Hepatic stellate cell (primary cell): ENCODE results near the gene RBFOX2.

Experiments used
- DNase-seq: peaks from one replicate; pipeline ENCODE4 v3.0.0; 2011; ENCODE audit warnings: low spot score

The RBFOX2 gene

DNA sequence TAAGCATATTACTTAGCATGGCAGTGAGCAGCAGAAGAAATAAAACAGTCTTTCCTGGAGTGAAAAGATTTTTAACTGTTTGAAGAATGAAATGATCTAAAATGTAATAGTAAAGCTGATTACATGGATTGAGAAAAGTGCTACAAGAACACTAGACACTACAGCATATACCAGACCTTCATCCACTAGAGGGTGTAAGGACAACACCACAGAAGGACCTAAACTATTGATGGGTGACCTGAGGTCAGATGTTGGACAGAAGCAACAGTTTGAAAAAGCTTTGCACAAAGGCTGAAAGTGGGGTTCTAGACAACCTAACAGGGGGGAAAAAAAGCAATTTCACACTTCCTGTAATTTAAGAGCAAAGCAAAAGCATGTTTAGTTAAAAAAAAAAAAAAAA is 97.7 kb downstream of the RBFOX2 start:
- DNase-seq, result peak; percentile 45

DNA sequence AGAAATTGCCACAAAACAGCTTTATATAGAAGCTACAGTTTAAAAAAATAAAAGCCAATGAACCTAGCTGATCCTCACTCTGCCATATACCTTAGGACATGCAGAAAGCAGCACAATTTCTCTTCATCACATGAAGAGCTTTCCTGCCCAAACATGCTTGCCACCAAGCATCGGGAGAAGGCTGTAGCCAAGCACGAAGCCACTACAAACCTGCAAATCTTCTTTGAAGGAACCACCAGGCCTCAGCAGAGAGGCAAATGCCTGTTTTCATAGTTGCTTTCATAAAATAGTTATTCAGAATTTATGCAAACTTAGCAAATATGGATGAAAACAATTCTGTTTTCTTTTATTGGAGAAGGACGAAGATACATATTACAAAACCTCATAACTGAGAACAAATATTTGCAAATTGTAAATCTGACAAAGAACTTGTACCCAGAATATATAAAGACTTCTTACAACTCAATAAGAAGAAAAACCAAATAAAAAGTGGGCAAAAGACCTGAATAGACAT is 100.3 kb downstream of the RBFOX2 start:
- no peak for DNase-seq

DNA sequence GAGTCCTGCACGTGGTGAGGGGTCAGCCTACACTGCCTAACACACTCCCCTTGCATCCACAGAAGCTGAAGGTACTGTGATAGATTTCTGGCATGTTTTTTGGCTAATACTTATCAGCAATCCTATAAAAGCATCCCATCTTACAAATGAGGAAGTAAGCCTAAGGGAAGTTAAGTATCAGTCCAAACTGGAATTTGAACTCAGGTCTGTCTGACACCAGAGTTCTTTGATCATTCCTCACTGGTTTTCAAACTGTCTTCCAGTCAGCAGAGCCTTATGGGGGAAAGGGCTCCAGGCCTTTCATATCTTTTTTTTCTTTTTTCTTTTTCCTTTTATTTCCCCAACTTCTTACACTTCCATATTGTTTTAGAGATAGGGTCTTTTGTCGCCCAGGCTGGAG is 105.6 kb downstream of the RBFOX2 start:
- no peak for DNase-seq

DNA sequence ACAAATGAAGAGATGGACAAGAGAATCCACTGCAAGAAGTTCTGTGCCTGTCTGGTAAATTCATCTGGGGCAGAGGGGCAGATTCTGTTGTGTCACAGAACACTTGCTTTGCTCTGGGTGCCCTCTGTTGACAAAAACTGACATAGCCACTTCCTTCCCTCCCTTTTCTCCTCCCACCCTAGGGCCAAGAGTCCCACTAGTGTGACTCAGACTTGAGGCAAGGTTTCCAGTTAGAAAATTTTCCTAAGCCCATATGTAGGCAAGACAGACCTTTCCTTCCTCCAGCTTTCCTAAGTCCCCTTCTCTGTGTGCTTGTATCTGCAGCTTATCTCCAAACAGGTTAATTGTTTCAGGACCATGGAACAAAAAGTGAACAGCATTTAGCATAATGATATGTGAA is 106.8 kb downstream of the RBFOX2 start:
- DNase-seq, result peak; percentile 60

DNA sequence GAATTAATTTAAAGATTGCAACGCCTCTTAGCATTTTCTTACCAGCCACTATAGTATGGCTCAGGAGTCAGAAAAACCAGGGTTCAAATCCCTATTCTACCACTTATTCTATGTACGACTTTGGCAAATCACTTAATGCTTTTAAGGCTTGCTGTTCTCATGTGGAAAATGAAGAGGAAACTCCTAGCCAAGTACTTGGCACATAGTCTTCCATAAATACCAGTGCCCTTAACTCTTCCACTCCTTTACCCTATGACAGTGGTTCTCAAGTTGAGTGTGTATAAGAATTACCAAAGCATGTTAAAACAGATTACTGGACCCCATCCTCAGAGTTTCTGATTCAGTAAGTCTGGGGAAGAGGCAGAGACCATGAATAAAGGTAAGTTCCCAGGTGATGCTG is 107.6 kb downstream of the RBFOX2 start:
- DNase-seq, result no peak

DNA sequence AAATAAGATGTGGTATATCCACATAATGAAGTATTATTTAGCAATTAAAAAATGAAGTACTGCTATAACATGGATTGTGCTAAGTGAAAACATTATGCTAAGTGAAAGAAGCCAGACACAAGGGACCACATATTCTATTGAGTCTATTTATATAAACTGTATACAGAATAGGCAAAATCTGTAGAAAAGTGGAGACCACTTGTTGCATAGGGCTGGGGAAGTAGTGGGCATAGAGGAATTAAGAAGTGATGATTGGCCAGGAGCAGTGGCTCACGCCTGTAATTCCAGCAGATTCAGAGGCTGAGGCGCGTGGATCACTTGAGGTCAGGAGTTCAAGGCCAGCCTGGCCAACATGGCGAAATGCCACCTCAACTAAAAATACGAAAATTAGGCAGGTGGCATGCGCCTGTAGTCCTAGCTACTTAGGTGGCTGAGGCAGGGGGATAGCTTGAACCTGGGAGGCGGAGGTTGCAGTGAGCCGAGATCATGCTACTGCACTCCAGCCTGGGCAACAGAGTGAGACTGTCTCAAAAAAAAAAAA is 109.6 kb downstream of the RBFOX2 start:
- no peak for DNase-seq

DNA sequence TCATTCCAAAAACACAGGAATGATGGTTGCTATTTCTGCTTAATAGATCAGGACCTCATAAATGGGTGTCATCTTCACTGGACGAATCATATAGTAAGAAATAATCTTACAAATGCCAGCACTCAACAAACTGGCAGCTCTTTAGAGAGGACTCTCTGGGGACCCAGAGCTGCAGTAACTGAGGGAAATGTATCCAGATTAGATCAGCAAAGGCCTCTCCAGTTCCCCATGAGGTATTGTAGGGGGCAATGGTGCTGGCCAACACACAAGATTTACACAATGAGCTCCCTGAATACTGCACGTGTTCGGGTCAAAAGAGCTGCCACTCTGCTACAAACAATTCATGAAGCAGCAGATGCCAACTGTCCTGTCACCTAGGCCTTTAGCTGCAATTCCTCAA is 110.2 kb downstream of the RBFOX2 start:
- no peak for DNase-seq

DNA sequence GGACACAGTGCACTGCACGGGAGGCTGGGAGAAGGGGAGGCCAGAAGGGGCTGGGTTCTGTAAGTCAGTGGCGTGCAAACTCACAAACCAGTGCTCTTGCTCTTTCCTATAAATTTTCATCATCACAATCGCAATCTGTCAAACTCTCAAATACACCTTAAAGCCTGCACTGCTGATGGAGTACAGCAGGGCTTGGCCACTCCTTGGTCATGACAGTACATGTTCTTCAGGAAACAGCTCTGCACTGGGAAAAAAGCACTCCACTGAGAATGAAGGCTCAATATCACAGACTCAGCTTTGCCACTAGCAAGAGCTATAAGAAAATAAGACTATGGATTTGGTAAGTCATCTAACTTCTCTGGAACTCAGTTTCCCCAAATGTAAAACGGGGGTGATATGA is 111.0 kb downstream of the RBFOX2 start:
- no peak for DNase-seq

DNA sequence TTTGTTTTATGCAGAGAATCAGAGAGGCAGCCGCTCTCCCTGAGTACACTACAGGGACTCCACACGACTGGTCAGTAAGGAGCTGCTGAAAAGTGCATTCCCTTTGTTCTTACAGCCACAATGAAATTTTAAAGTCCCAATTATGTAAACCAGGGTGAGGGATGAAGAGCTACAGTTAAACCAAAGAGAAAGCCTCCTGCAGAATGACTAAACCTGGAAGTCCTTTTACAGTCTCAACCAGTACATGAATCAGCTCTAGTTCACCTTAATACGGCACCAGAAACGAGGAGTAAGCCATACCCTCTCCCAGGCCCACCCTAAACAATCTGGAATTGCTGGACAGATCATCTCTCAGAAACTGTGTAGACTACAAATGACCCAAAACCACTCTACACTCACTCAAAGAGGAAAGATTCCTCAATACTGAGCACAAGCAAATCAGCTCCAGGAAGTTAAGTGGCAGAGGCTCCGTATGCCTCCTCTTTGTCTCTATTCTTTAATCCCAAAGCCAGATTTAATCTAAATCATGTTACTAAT is 113.1 kb downstream of the RBFOX2 start:
- DNase-seq, result no peak

DNA sequence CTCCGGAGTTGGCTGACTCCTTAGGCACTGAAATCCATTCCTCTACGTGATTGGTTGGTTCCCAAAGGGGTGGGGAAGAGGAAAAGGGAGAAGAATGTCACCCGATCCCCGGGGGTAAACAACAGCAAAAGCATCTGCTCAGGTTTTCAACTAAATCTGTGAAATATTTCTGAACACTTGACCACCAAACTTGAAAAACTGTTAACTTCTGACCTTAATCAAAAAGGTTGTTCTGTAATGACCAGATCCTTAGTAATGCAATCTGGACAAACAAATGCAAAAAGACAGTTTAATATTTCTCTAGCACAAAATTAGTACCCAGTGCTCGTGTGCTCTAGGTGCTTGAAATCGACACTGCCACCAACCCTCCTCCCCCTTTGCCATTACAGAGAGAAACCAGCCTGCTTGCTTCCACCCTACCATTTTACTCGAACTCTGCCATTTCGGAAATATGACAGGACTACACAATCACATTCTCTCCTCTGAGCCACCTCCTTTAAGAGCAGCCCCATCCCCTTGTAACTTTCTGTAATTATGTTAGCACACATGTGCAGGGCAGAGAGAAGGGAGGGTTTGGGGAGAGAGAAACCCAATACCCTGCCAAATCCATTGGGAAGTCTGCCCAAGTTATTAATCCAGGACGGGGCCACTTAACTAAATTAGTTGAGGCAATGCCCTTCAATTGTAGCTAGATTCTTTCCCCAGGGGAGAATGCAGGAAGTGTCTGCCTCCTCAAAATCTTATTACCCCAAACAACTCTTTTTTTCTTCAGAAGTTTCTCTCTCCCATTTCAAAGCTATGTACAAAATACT is 113.8 kb downstream of the RBFOX2 start:
- peak; percentile 64 for DNase-seq

DNA sequence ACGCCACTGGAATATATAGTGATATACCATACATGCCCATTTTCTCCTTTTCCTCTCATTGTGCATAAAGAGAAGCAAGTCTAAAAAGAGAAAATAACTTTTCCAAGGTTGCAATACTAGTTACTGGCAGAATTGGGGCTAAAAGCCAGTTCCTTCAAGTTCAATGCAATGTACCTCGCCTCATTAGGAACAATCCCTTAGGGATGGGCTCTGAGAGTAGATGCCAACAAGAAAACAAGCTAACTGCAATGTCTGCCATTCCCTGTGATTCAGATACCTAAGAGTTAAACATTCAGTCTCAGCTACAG is 114.3 kb downstream of the RBFOX2 start:
- DNase-seq, result no peak

DNA sequence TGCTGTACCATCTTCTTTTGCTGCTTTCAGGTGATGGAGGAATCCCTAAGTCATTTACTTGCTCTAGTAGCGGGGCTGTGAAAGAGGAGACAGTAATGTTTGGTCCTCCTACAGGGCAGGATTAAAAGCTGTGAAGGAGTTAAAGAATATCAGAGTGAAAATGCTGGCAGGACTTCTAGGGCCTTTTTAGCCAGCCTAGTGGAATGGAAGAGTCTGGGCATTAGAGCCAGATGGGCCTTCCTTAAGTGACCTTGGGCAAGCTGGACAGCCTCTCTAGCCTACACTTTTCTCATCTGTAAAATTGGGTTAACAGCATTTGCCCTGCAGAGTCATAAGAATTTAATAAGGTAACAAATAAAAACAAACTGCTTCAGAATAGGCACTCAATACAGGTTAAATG is 114.7 kb downstream of the RBFOX2 start:
- DNase-seq, result no peak

DNA sequence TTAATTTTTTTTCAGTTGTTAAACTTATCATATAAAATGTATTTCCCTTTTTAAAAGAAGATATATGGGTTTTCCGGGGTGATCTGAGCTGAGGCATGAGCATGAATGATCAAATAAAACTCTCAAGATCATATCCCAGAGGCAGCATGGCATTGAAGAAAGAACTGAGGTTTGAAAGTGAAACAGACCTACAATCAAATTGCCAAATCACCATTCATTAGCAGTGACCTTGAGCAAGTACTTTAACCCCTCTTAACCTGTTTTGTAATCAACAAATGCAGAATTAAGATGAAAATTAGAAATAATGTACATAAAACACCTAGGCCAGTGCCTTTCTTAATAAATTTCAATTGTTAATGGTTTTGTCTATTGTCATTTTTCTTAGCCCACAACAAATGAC is 116.0 kb downstream of the RBFOX2 start:
- DNase-seq, result no peak

DNA sequence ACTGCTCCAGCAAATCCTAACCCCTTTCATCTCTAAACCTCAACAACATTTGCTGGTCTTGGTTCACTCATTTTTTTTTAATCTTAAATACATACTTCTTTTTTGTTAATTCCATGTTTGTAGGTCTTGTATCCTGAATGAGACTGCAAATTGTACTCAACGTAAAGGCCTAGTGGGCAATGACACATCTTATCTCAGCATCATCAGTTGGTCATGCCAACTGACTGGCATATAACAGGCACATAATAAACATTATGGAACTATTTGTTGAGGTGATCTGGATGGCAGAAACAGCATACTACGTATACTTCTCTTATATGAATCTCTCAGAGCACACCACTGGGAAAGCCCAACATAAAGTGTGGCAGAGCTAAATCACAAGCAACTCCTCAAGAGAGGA is 116.7 kb downstream of the RBFOX2 start:
- no peak for DNase-seq

DNA sequence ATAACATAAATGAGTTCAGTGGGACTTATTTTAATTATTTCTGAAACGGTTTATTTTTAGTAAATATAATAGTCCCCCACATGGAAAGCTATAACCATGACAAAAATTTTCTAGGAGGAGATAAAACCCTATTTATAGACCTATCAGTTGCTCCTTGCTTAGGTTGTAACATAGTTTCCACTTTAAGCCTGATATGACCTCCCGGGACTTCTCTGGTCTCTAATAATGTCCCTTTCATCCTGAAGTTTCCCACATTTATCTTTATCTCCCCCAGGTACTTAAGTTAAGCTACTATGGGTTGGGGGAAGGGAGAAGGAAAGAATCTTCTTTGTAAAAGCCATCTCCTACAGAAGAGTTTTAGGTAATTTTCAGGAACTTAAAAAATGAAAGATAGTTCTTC is 117.7 kb downstream of the RBFOX2 start:
- no peak for DNase-seq

DNA sequence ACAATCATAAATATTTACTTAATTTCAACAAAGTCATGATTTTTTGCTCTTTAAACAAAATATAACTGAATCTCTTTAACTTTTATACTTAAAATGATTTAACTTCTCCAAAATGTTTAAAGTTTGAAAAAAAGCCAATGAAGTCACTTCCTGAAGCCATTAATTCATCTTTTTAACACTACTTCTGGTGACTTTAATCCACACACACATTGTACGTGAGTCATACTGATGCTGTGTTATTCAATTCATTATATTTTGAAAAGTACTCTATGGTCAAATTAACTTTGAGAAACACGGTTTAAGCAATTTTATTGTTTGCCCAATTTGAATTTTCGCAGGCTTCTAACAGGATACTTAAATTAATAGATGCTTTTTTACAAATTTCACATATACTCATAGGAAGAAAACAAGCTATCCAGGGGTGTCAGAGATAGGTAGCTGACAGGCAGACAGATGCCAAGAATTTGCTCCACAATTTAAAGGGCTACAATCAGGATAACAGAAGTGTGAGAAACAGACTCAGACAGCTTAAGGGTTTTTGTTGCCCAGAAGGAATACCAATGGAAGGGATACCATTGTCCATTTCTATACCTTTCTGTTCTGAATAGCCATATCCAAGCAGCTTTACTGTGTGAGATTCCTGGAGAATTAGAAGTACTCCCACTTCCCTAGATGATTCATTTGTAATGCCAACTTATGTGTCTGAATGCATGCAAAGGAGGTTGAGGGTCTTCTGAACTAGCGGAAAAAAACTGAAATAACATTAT is 118.4 kb downstream of the RBFOX2 start:
- DNase-seq, result no peak

DNA sequence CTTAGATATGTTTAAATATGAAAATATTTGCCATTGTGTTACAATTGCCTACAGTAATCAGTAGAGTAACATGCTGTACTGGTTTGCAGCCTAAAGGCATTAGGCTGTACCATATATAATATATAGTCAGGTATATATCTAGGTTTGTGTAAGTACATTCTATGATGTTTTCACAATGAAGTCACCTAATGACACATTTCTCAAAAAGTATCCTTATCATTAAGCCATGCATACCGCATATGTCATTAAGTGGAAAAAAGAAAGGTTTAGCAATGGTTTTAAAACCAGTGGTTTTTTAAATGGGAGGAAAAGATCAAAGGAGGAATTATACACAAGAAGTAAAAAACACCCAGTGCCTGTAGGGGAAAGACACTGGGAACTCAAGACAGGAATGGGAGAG is 122.7 kb downstream of the RBFOX2 start:
- DNase-seq, result no peak

DNA sequence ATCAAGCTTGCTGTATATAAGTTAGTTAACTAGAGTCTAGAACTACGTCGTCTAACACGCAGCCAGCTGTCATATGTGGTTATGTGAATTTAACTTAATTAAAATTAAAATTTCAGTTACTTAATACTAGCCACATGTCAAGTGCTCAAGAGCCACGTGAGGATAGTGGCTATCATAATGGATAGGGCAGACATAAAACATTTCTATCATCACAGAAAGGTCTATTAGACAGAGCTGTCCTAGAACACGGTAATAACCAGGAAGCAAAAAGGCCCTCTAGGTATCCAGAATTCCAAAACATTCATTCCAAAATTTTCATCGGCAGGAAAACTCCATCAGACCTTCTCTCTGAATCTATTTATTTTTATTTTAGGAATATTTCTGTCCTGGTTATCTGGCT is 123.9 kb downstream of the RBFOX2 start:
- no peak for DNase-seq

DNA sequence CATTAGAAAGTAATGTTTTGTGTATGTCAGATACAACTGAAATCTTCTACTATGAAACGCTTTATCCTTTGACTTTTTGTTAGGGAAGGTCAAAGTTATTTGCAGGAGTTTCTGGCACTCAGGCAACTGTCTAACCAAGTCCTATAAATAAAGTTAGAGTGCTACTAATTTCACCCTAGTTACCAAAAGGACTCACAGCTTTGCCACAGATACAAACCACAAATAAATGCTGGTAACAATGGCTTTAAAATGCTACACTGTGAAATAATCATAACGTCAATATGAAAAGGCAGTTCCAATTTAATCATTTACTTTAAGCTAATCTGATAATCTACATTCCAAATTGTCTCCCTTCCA is 124.3 kb downstream of the RBFOX2 start:
- DNase-seq, result no peak

DNA sequence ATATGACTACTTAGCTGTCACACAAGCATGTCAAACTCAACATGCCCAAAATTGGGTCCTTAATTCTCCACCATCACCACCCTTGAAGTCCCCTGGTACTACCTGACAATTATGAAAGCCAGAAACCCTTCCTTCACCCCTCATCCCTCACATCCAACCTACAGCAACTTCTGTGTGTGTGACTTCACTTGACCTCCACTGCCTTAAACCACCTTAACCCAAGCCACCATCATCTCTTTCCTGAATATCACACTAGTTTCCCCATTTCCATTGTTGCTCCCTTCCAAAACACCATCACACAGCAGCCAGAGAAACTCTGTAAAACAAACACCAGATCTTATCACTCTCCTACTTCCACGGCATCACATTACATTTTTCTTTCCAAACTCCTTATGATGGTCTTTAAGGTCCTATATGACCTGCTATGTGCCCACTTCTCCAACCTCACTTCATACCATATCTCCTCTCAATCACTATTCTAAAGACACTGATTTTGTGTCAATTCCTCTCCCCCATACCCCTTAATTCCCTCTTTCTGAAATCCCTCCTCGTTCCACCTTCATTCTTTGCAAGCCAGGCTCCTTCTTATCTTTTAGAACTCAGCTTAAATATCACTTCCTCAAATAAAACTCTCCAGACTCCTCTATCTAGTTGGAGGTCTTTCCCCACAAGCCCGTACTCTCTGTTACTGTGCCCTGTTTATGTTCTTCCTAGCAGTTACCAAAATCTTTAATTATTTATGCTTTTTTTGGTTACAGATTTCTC is 124.9 kb downstream of the RBFOX2 start:
- no peak for DNase-seq

DNA sequence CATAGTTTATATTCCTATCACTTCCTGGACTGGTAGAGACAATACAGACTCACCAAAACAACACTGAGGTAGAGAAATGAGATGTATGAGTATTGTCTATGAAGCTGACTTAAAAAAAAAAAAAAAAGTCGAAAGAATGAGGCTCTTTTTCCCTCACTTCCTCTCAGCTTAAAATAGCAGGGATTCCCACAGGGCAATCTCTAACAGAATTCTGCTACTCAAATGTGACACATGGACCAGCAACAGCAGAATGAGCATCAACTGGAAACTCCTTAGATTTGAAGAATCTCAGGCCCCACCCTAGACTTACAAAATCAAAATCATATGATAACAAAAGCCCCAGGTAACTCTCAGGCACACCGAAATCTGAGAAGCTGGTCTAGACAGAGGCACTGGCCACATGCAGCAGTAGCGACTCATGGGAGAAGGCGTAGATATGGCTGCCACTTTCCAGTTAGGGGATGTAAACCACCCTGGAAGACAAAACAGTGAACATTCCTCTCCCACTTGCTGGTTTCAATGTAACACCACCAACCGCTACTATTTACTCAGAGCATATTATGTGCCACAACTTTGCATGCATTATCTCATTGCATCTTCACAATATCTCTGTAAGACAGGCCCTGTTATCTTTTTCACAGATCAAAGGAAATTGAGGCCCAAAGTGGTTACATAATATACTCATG is 128.0 kb downstream of the RBFOX2 start:
- peak; percentile 42 for DNase-seq

DNA sequence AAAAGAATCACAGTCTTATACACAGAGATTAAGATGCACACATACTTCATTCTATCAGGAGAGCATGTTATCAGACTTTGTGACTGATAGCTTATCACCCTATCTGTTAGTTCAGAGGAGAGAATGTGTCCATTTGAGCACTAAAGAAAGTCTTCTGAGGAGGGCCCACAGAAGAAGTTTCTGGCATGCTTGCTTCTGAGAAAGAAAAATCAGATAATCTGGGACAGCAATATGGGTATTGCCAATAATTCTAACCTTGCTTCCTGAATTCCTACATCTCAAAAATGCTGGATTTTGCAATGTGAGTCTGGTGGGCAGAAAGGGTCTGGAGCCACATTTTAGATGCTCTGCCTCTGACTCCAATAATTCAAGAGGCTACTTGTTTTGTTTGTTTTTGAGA is 128.9 kb downstream of the RBFOX2 start:
- DNase-seq, result no peak
